Testis (tissue), 3 donors: ENCODE data around the gene FAM83C. TPM values are rescaled to one million over a fixed set of nuclear protein-coding genes. Genes with fewer than 3 reads are reported as not detected.

Experiments
- DNase-seq: peaks from one replicate; pipeline ENCODE4 v3.0.0-alpha.2; 2019
- H3K27ac ChIP-seq, 2 donors: fragments of 200-600 bp; sonication (generic); one replicate each; pipeline ENCODE4 v1.5.1; 2019
- H3K27me3 ChIP-seq: fragments of 200-600 bp; sonication (generic); one replicate; pipeline ENCODE4 v1.5.1; 2019
- H3K36me3 ChIP-seq: fragments of 200-600 bp; sonication (generic); one replicate; pipeline ENCODE4 v1.5.1; 2017; ENCODE audit warnings: low read depth; ENCODE audit errors: missing control alignments
- H3K4me1 ChIP-seq: fragments of 200-600 bp; sonication (generic); one replicate; pipeline ENCODE4 v1.5.1; 2019
- H3K4me3 ChIP-seq, 2 donors: fragments of 200-600 bp; sonication (generic); one replicate each; pipeline ENCODE4 v1.5.1; 2017 to 2019
- H3K9me3 ChIP-seq: fragments of 200-600 bp; sonication (generic); one replicate; pipeline ENCODE4 v1.5.1; 2017
- POLR2A ChIP-seq: fragments of 450-650 bp; IDR thresholded peaks from one replicate; pipeline ENCODE4 v1.6.1; 2017; ENCODE audit warnings: antibody characterized with exemption, mild to moderate bottlenecking, moderate library complexity
- WGBS, 2 donors: methylation state at CpG; one replicate each; pipeline ENCODE4 v1.1.5; 2018; 5-methylcytosine and 5-hydroxymethylcytosine counted together
- intact Hi-C: fragments of 100-400 bp; cut with DNase I; formaldehyde crosslinking; loops from one replicate; pipeline ENCODE4 v1.15.1; 2023; ENCODE audit warnings: low total_unique reads
- polyA plus RNA-seq: library from polyadenylated mRNA; stranded (reverse); fragments of 350-450 nt; fragmentation: Illumina TruSeq; extraction: RNeasy Lipid Tissue Mini Kit (QIAGEN cat#74804); gene quantifications from one replicate; pipeline ENCODE4 v1.2.3, GENCODE V29; 2014; ENCODE audit warnings: low read depth, low replicate concordance; ENCODE audit not compliant: insufficient read depth
- total RNA-seq, 2 donors: library from RNA; depleted of rRNA; stranded (reverse); fragments of >200 nt; gene quantifications; one replicate each; pipeline ENCODE4 v1.2.3, GENCODE V29; 2016
- TF ChIP-seq, protein P1 (sequence below), 3 experiments: fragments of 450-650 bp in 2 of 3; fragments of 200-600 bp in 1 of 3; sonication (generic) in 1 of 3; IDR thresholded peaks; one replicate each; pipeline ENCODE4 v1.5.1; 2016 to 2019; ENCODE audit warnings: antibody characterized with exemption in 3 of 3, mild to moderate bottlenecking in 2 of 3, moderate library complexity in 1 of 3

Gene FAM83C
- total and polyA plus RNA-seq, 3 donors from 2014 or later, result 0.39 to 0.96 (median 0.43) TPM

DNA sequence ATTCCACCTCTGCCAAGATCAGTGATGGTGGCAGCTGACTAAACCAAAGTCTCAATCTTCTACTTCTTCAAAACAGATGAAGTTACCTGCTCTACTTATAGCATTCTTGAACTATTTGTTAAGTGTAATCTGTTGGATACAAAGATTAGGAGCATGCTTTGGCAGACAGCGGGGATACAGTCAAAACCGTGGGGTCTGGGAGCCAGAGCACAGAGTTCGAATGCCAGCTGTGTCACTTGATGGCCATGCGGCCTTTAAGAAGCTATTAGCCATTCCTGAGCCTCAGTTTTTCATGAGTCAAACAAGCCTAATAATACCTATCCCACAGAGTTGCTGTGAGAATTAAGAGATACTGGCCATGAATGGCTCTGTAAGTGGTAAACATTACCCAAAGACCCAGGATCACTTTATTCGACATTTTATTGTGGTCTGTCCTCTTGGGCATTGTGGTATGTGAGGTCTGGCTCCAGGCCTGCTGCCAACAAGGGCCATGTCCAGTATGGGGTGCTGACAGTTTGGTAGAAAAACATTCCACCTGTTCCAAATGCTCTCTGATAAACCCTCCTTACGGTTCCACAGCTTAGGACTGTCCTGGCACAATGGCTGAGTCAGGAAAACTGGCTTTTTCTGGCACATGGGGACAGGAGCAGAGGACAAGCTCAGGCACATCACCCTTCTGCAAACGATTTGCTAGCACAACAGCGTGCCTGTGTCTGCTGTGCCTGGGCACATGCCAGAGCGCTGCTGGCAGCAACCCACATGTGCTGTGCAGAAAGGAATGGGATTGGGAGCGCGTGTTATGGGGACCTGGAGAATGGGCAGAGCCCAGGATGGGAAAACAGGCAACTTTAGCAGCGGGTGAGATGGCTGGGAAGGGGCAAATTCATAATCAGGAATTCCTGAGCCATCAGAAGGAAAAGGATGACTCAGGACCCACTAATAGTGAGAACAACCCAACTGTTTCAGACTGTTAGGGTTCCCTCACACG is 15.7 kb upstream of the FAM83C start:
- intact Hi-C loops, result loop anchor here (5.0 kb wide), 1 partner anchor 129 kb away; the partner anchor contains the start of gene GDF5
- 77 to 86% methylated on average over 12 of the region's 13 CpGs for WGBS, 2 donors
- DNase-seq, result peak; percentile 72
- H3K4me1 ChIP-seq, result peaks cover 21% of the 10 kb centered on the region
- no peaks in the 10 kb centered on the region for H3K27me3 ChIP-seq
- no peaks in the 10 kb centered on the region for H3K9me3 ChIP-seq
- TF ChIP-seq, protein P1, sequence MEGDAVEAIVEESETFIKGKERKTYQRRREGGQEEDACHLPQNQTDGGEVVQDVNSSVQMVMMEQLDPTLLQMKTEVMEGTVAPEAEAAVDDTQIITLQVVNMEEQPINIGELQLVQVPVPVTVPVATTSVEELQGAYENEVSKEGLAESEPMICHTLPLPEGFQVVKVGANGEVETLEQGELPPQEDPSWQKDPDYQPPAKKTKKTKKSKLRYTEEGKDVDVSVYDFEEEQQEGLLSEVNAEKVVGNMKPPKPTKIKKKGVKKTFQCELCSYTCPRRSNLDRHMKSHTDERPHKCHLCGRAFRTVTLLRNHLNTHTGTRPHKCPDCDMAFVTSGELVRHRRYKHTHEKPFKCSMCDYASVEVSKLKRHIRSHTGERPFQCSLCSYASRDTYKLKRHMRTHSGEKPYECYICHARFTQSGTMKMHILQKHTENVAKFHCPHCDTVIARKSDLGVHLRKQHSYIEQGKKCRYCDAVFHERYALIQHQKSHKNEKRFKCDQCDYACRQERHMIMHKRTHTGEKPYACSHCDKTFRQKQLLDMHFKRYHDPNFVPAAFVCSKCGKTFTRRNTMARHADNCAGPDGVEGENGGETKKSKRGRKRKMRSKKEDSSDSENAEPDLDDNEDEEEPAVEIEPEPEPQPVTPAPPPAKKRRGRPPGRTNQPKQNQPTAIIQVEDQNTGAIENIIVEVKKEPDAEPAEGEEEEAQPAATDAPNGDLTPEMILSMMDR (IDR thresholded peaks at IDR 0.05), result no peak
- no peak for TF ChIP-seq POLR2A
- no peak overlapping the region for H3K4me3 ChIP-seq
- no peaks in the 10 kb centered on the region for H3K36me3 ChIP-seq
- peak overlapping the region in 1 of 2 donors; percentile 66 for H3K27ac ChIP-seq

DNA sequence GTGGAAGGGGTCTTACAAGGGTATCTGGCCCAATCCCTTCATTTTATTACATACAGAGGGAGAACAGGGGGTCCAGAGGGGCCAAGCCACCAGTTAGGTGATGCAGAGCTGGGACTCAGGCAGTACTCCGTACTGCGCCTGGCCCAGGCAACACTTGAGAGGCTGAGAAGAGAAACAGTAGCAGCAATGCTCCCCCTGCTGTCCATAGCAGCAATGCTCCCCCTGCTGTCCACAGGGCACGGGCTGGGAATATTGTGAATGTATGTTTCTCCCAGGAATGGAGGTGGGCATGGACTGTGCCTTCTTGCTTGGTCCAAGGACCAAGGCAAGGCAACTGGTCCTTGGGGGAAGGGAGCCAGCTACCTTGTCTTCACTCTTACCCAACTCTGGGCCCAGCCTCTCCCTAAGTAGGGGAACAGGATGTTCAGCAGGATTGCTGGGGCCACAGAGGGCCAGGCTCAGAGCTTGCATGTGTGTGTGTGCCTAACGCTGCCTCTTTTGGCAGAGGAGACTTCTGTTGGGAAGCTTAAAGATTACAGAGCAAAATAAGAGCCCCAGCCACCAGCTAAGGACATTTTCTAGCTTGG is 14.8 kb upstream of the FAM83C start:
- WGBS, 2 donors, result 32 to 59% methylated on average over 4 of the region's 4 CpGs
- Histone ChIP-seq H3K4me1 (peaks cover 21% of the 10 kb centered on the region), H3K27me3 (no peaks in the 10 kb centered on the region), H3K36me3 (no peaks in the 10 kb centered on the region), H3K9me3 (no peaks in the 10 kb centered on the region), H3K27ac (no peak overlapping the region), H3K4me3 (no peak overlapping the region)
- peak; percentile 76 for DNase-seq
- no peak for TF ChIP-seq POLR2A
- TF ChIP-seq, protein P1 (IDR thresholded peaks at IDR 0.05), result peak; percentile 23 to 49 (median 46)
- intact Hi-C loops, result loop anchor here (5.0 kb wide), 1 partner anchor 130 kb away; the partner anchor contains the start of gene GDF5

DNA sequence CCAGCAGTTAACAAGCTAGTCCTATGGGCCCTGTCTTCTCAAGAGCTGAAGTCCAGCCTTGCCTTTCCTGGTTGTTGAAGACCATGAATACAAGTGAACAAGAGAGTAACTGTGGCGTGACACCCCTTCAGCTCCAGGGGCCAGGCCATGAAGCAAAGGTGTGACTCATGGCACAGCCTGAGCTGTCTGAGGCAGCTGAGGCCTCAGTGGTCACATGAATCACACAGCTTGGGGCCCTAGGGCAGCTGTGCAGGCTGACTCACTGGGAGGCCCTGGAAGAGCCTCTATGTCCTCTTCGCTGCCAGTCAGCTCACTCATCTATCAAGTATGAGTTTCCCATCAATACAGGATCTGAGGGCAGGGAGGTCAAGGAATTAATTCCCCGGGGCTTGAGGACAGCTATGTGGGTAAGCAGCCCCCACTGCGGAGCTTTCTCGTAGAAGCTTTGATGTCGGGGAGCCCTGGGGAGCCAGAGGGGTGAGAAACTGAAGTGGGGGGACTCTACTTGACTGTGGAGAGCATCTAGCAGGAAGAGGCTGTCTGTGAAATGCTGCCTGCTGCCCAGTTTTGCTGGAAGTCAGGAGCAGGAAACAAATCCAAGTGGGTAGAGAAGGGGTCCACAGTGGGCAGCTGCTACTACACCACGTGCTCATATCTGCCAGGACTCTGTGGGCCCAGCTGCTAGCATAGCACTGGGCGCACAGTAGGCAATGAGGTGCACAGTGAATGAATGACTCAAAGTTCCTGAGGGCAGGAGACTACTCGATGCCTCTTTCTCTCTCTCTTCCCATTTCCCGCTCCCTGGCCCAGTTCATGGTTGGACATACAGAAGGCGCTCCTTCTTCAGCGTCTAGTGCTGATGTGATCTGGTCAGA is 13.7 kb upstream of the FAM83C start:
- Histone ChIP-seq H3K4me1 (peaks cover 21% of the 10 kb centered on the region), H3K27me3 (no peaks in the 10 kb centered on the region), H3K27ac (no peak overlapping the region), H3K4me3 (no peak overlapping the region), H3K9me3 (no peaks in the 10 kb centered on the region), H3K36me3 (no peaks in the 10 kb centered on the region)
- TF ChIP-seq, protein P1 (IDR thresholded peaks at IDR 0.05), result no peak
- no peak for TF ChIP-seq POLR2A
- intact Hi-C loops, result loop anchor here (5.0 kb wide), 1 partner anchor 131 kb away; the partner anchor contains the start of gene GDF5
- WGBS, 2 donors, result 92 to 93% methylated on average over 7 to 12 of the region's 12 CpGs
- DNase-seq, result no peak

DNA sequence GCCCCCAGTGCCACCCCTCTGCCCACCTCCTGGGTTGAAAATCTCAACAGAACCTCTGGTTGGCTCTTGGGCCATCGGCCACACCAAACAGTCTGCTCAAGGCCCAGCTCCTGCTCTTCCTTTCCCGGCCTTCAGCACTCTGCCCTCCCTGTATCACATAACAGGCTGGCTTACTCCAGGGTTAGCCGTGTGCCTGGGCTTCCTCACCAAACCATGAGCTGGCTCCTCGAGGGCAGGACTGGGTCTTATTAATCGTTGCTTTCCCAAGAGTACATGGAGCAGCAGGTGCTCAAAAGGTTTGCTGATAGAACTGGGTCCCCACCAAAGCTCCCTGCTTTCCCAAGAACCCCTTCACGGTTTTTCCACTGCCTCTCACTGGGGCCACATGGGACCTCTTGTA is 12.7 kb upstream of the FAM83C start:
- no peaks in the 10 kb centered on the region for H3K36me3 ChIP-seq
- no peaks in the 10 kb centered on the region for H3K9me3 ChIP-seq
- H3K27me3 ChIP-seq, result no peaks in the 10 kb centered on the region
- intact Hi-C loops, result loop anchor here (5.0 kb wide), 1 partner anchor 132 kb away; the partner anchor contains the start of gene GDF5
- TF ChIP-seq, protein P1 (IDR thresholded peaks at IDR 0.05), result no peak
- no peak for TF ChIP-seq POLR2A
- H3K27ac ChIP-seq, result no peak overlapping the region
- no peak for DNase-seq
- WGBS, 2 donors, result 88 to 89% methylated on average over 6 of the region's 6 CpGs
- H3K4me1 ChIP-seq, result peaks cover 21% of the 10 kb centered on the region
- no peak overlapping the region for H3K4me3 ChIP-seq
